Endometrial microvascular endothelial cells (primary cell): ENCODE results near the gene MISP3. TPM values are rescaled to one million over a fixed set of nuclear protein-coding genes. Genes with fewer than 3 reads are reported as not detected.

Experiments used
- in situ Hi-C: cut with HindIII; loops from 2 replicates; pipeline ENCODE4 v1.10.0; 2017; ENCODE audit warnings: low sequenced_read_pairs, low pct_unique_long_range_greater_than_20kb; ENCODE audit errors: inconsistent ontology term
- total RNA-seq: library from RNA; depleted of rRNA; stranded (reverse); fragments of >200 nt; gene quantifications from one replicate; pipeline ENCODE4 v1.2.3, GENCODE V29; 2015; ENCODE audit errors: inconsistent ontology term

The MISP3 gene
- total RNA-seq, 1 donor from 2014 or later: not detected

DNA sequence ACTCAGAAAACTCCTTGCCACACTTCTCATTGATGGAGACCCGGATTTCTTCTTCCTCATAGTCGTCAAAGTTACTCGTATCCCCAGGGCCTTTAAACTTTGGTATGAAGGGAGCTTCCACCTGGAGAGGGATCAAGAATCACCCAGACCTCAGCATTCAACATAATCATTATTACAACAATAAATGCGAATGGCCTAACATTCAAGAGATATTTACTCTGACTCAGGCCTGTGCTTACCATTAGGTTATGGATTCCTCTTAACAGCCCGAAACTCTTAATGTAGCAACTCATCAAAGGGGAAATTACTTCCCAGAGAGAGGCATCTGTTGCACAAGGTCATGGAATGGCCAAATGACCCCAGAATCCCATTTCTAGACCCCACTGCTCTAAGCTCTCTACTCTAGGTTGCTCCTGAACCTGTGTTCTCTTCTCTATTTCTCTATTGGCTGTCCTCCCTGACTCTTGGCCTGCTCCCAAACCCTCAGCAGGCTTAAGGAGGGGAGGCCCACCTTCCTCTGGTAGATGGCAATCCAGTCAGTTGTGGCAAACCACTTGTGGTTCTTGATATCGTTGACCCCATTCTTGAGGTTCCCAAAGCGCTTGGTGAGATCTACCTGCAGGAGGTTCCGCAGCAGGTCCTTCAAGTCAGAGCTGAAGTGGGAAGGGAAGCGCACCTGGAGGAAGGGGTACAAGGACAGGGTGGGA is 20.7 kb downstream of the MISP3 start:
- in situ Hi-C loops: loop anchor here (25.0 kb wide), 1 partner anchor 206 kb away; the partner anchor contains the start of gene NANOS3

GRCh38 chr19:14094854-14095253 is 22.3 kb downstream of the MISP3 start:
- in situ Hi-C loops: loop anchor here (25.0 kb wide), 1 partner anchor 208 kb away; the partner anchor contains the start of gene NANOS3

- in situ Hi-C loops: loop anchor here (25.0 kb wide), 1 partner anchor 209 kb away; the partner anchor contains the start of gene NANOS3
Observed at GRCh38 chr19:14096272-14096992, 23.8 kb downstream of the MISP3 start.

- in situ Hi-C loops: loop anchor here (25.0 kb wide), 1 partner anchor 210 kb away; the partner anchor contains the start of gene NANOS3
Observed at GRCh38 chr19:14097532-14098151, 25.1 kb downstream of the MISP3 start.

DNA sequence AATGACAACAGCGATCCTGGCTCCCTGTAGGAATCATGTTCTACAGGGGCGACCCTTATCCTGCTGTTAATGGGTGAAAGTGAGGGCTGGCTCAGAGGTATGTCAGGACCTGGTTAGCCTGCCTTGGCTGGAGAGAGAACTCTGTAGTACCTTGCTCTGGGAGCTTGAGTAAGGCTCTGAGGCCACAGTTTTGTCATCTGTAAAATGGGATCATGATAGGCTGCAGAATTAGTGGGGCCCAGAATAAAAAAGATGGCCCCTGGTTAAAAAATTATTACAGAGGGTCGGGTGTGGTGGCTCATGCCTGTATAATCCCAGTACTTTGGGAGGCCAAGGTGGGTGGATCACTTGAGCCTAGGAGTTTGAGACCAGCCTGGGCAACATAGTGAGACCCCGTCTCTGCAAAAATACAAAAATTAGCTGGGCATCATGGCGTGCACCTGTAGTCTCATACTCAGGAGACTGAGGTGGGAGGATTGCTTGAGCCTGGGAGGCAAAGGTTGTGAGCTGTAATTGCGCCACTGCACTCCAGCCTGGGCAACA is 28.5 kb downstream of the MISP3 start:
- in situ Hi-C loops: no loop called here

DNA sequence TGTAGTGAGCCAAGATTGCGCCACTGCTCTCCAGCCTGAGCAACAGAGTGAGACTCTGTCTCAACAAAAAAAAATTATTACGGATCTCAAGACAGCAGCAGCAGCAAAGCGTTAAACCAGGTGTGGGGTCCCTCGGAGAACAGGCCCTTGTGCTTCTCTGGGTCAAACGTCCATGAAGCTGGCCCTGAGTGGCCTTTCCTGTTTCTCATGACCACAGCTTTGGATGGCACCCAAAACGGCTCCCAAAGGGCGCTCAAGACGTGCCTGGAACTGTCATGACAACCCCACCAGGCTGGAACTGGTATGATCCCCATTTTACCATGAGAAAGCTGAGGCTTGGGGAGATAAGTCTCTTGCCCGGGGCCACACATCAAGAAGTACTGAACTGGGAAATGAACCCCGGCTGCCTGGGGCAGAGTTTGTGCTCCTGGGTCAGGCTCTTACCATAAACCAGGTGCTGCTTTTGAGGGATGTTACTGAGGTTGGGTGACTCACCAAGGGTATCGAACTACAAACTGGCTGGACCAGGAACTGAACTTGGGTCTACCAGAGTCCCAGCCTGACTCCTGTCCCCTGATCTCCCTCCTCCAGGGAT is 29.6 kb downstream of the MISP3 start:
- in situ Hi-C loops: no loop called here

DNA sequence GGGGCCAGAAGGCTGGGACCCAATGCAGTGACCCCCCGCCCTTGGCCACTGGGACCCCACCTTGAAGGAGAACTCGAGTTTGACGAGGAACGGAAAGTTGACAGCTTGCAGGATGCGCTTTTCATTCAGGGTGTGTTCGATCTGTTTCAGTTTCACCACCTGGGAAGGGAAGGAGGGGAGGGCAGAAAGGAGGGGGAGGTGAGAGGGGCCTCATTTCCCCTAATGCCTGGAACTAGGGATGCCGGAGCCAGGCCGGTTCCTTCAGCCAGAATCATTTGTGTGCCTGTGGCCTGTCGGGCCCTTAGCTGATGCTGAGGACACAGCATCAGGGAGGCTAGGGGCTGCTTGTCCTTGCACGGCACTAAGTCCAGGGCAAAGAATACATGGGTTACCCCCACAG is 30.2 kb downstream of the MISP3 start:
- in situ Hi-C loops: no loop called here

- in situ Hi-C loops: no loop called here
Observed at GRCh38 chr19:14103310-14103709, 30.7 kb downstream of the MISP3 start.

DNA sequence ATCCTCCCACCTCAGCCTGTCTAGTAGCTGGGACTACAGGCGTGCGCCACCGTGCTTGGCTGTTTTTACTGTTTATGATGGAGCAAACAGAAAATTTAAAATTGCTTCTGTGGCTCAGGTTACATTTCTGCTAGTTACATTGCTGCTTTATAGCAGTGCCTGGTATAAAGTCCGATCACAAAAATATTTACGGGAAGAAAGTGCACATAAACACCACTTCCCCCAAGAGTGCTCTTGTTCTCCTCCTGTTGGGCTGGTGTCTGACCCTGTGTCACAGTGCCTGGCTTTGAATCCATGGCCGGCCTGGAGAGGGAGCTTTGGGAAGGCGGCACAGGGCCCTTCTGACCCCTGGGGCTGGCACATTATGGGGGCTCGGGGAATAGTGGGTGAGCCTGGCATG is 33.1 kb downstream of the MISP3 start:
- in situ Hi-C loops: no loop called here

- in situ Hi-C loops: no loop called here
Observed at GRCh38 chr19:14106840-14107239, 34.3 kb downstream of the MISP3 start.

DNA sequence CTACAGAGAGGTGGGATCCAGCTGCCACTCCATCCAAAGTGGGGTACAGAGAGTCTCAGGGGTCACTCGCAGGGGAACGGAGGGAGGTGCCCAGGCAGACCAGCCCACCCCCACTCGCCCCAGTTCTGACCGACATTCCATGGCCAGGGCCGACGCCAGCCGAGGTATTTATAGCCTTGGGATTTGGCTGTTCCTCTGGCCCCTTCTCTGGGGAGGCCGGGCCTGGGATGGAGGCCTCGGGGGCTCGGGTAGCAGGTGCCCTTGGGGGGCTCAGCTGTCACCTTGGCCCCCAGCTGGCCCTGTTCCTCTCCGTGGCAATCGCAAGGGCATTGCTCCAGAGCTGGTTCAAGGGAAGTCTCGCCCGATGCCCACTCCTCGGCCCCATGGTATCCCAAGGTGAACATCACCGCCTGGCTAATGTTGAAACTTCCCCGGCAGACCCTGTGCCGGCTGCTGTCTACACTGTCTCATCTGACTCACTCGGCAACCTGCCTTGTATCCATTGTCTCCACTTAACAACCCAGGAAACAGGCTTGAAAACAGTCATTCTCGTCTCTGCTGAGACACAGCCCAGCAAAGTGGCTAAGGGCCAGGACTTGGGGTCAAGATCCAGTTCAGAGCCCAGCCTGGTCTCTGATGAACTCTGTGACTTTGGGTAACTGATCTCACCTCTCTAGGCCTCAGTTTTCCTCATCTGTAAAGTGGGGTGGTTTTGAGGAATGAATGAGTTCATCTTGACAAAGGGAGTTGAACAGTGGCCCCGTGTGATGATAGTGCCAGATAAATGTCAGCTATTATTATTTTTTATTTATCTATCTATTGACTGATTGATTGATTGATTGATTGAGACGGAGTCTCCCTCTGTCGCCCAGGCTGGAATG is 35.2 kb downstream of the MISP3 start:
- in situ Hi-C loops: no loop called here

- in situ Hi-C loops: no loop called here
Observed at GRCh38 chr19:14110650-14111049, 38.1 kb downstream of the MISP3 start.

- in situ Hi-C loops: no loop called here
Observed at GRCh38 chr19:14111486-14111885, 38.9 kb downstream of the MISP3 start.

GRCh38 chr19:14112051-14112808 is 39.6 kb downstream of the MISP3 start:
- in situ Hi-C loops: no loop called here

DNA sequence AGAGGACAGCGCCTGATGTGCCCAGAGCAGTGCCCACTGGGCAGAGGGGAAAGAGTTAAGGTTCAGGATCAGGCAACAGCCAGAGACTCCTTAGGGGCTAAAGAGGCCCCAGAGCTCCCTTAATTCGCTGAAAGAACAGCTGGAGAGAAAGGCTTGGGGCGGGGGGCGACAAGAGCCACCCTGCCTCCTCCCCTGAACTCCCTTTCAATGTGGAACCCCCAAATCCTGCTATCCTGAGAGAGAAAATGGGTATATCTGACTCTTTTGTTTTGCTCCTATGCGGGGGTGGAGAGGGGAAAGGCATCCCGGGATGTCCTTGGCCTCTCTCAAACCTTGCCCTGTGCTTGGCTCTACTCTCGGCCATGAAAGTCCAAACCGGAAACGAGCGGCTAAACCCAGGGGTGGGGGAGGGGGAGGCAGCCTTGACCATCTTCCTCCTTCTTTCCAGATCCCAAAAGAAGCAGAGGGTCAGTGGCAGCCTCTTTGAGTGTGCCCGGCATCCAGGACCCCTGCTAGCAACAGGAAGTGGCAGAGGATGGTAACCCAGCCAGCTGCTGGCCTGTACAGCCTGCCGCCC is 40.3 kb downstream of the MISP3 start:
- in situ Hi-C loops: no loop called here

GRCh38 chr19:14113762-14114414 is 41.3 kb downstream of the MISP3 start:
- in situ Hi-C loops: no loop called here

DNA sequence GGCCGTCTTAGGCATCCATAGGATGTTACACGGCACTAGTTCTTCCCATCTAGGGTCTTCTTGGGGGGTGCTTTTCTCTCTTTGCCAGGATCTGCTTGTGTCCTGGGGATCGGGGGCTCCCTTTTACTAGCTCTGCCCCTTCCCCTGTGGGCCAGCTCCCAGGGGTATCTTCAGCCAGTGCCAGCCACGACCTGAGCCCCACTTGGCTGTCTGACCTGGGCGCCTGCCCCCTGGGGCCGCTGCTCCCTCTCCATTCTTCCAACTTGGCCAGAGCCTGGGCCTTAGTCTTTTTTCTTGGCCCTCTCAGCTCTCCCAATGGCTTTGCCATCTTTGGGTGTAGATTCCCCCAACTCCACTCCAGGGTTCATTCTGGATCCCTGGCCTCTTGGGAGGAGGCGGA is 41.9 kb downstream of the MISP3 start:
- in situ Hi-C loops: no loop called here
